DND-41 (cell line): ENCODE measurements around the gene TMCC1.

Experiments used
- ATAC-seq: fragments of 200-7000 bp; cut with Tn5 transposase; 3 replicates; pipeline ENCODE4 v1.9.1; 2021; ENCODE audit warnings: low read depth; ENCODE audit not compliant: insufficient read depth
- DNase-seq: peaks from one replicate; pipeline ENCODE4 v3.0.0-alpha.2; 2020
- H2AFZ ChIP-seq: 2 replicates; pipeline ENCODE4 v1.6.0; 2012; ENCODE audit warnings: low read depth, low read length
- H3K27ac ChIP-seq: 2 replicates; pipeline ENCODE4 v1.5.1; 2012; ENCODE audit warnings: low read length, inconsistent platforms
- H3K27me3 ChIP-seq: fragments of 200-600 bp; sonication (generic); 2 replicates; pipeline ENCODE4 v1.6.0; 2012; ENCODE audit warnings: low read length, mild to moderate bottlenecking, inconsistent platforms; ENCODE audit not compliant: insufficient read depth, poor library complexity
- H3K36me3 ChIP-seq: 2 replicates; pipeline ENCODE4 v1.5.1; 2012; ENCODE audit warnings: low read length, inconsistent platforms; ENCODE audit not compliant: insufficient read depth
- H3K4me1 ChIP-seq: 2 replicates; pipeline ENCODE4 v1.5.1; 2012; ENCODE audit warnings: mild to moderate bottlenecking, low read length; ENCODE audit not compliant: insufficient read depth
- H3K4me2 ChIP-seq: 2 replicates; pipeline ENCODE4 v1.6.0; 2012; ENCODE audit warnings: mild to moderate bottlenecking, moderate library complexity, low read length, inconsistent platforms; ENCODE audit not compliant: insufficient read depth
- H3K4me3 ChIP-seq, 2 experiments: fragments of 200-600 bp in 1 of 2; shearing (Covaris generic) in 1 of 2; 2 replicates each; pipeline ENCODE4 v1.5.1; 2012 to 2016; ENCODE audit warnings: inconsistent platforms in 2 of 2, low read length in 2 of 2, mild to moderate bottlenecking in 2 of 2, low read depth in 1 of 2, moderate library complexity in 1 of 2
- H3K79me2 ChIP-seq: 2 replicates; pipeline ENCODE4 v1.6.0; 2012; ENCODE audit warnings: low read length, inconsistent platforms; ENCODE audit not compliant: insufficient read depth
- H3K9ac ChIP-seq: 2 replicates; pipeline ENCODE4 v1.6.0; 2012; ENCODE audit warnings: low read depth, mild to moderate bottlenecking, inconsistent platforms, low read length, moderate library complexity
- H3K9me3 ChIP-seq: 2 replicates; pipeline ENCODE4 v1.5.1; 2012; ENCODE audit warnings: low read length, moderate library complexity, mild to moderate bottlenecking, inconsistent platforms; ENCODE audit not compliant: insufficient read depth, severe bottlenecking
- H4K20me1 ChIP-seq: 2 replicates; pipeline ENCODE4 v1.6.0; 2012; ENCODE audit warnings: low read length; ENCODE audit not compliant: insufficient read depth
- EZH2 ChIP-seq: IDR thresholded peaks from 3 replicates; pipeline ENCODE4 v1.6.1; 2012; ENCODE audit warnings: borderline replicate concordance, low read depth, mild to moderate bottlenecking, moderate library complexity, low read length, inconsistent platforms; ENCODE audit not compliant: severe bottlenecking
- TF ChIP-seq, protein P1 (sequence below): IDR thresholded peaks from 2 replicates; pipeline ENCODE4 v1.5.1; 2012; ENCODE audit warnings: borderline replicate concordance, low read length, moderate library complexity, mild to moderate bottlenecking; ENCODE audit not compliant: poor library complexity, severe bottlenecking; ENCODE audit errors: extremely low read depth

TMCC1 gene

GRCh38 chr3:129608087-129608935 lies 285.2 kb downstream of the TMCC1 start:
- peak; percentile 47 for ATAC-seq
- Histone ChIP-seq H4K20me1 (peaks cover 28% of the 10 kb centered on the region), H3K79me2 (peaks cover 37% of the 10 kb centered on the region), H3K9me3 (no peaks in the 10 kb centered on the region), H2AFZ (no peak overlapping the region), H3K27ac (peak overlapping the region; percentile 27; the same call in 1 of the 2 replicates), H3K4me2 (peak overlapping the region; percentile 31), H3K27me3 (no peaks in the 10 kb centered on the region), H3K4me1 (peaks cover 44% of the 10 kb centered on the region), H3K36me3 (peaks cover 23% of the 10 kb centered on the region), H3K9ac (peak overlapping the region; percentile 22; the same call in 1 of the 2 replicates), H3K4me3 (no peak overlapping the region)
- TF ChIP-seq EZH2 = no peak
- TF ChIP-seq, protein P1, sequence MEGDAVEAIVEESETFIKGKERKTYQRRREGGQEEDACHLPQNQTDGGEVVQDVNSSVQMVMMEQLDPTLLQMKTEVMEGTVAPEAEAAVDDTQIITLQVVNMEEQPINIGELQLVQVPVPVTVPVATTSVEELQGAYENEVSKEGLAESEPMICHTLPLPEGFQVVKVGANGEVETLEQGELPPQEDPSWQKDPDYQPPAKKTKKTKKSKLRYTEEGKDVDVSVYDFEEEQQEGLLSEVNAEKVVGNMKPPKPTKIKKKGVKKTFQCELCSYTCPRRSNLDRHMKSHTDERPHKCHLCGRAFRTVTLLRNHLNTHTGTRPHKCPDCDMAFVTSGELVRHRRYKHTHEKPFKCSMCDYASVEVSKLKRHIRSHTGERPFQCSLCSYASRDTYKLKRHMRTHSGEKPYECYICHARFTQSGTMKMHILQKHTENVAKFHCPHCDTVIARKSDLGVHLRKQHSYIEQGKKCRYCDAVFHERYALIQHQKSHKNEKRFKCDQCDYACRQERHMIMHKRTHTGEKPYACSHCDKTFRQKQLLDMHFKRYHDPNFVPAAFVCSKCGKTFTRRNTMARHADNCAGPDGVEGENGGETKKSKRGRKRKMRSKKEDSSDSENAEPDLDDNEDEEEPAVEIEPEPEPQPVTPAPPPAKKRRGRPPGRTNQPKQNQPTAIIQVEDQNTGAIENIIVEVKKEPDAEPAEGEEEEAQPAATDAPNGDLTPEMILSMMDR = peak; percentile 80
- peak; percentile 75 for DNase-seq

- Histone ChIP-seq H4K20me1 (peaks cover 36% of the 10 kb centered on the region), H3K9ac (peak overlapping the region; percentile 67), H3K4me3 (peak overlapping the region; percentile 31 to 66; a peak in 3 of 4 replicates), H3K9me3 (no peaks in the 10 kb centered on the region), H3K27ac (peak overlapping the region; percentile 80), H3K4me1 (peaks cover 52% of the 10 kb centered on the region), H3K4me2 (peak overlapping the region; percentile 77), H3K27me3 (no peaks in the 10 kb centered on the region), H2AFZ (peak overlapping the region; percentile 86), H3K36me3 (peaks cover 30% of the 10 kb centered on the region), H3K79me2 (peaks cover 45% of the 10 kb centered on the region)
- no peak for DNase-seq
- ATAC-seq = no peak
- TF ChIP-seq EZH2 = no peak
- TF ChIP-seq, protein P1 = no peak
Observed at GRCh38 chr3:129607391-129608068, 286.0 kb downstream of the TMCC1 start.

GRCh38 chr3:129606636-129607390 lies 286.7 kb downstream of the TMCC1 start, which contains the start of gene PLXND1:
Gene PLXND1, minus strand, starts transcription at chr3:129606676. Its CDS starts 37 bp downstream, at chr3:129606639.
- TF ChIP-seq, protein P1 = no peak
- no peak for TF ChIP-seq EZH2
- peak within 1 kb of the TSS; percentile 100 for H3K4me2 ChIP-seq
- peaks cover 38% of the 10 kb centered on the region for H3K36me3 ChIP-seq
- no peaks in the 10 kb centered on the region for H3K9me3 ChIP-seq
- peak; percentile 79 for DNase-seq
- peak within 1 kb of the TSS; percentile 84 for H3K27ac ChIP-seq
- peaks cover 52% of the 10 kb centered on the region for H3K79me2 ChIP-seq
- H3K4me1 ChIP-seq = peaks cover 59% of the 10 kb centered on the region
- peaks cover 43% of the 10 kb centered on the region for H4K20me1 ChIP-seq
- peak; percentile 59 for ATAC-seq
- peak within 1 kb of the TSS; percentile 86 for H2AFZ ChIP-seq
- H3K4me3 ChIP-seq = peak within 1 kb of the TSS; percentile 59 to 100
- H3K27me3 ChIP-seq = no peaks in the 10 kb centered on the region
- H3K9ac ChIP-seq = peak within 1 kb of the TSS; percentile 92
